ENCODE data around the gene SNN.

The SNN gene

GRCh38 chr16:11681976-11682654 lies 13.9 kb downstream of the SNN start:
- DNase-seq, result no peak

DNA sequence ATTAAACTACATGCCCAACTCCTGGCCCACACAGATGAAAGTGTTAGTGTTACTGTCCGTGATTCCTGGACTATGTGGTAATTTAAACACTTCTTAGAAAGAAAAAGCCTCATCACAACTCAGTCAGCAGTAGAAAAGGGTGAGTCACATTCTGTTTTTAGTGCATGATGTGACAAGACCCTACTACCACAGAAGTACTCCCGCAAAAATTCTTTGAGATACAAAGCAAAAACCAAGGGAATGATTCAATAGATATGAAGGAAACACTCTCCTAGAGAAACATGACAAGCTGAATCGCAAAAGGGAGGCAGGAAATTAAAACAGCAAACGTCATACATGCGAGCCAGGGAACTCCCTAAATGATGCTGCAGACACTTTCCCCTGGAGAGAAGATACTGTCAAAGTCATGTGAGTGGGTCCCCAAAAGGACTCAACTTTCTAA lies 14.4 kb downstream of the SNN start:
- DNase-seq, result no peak

GRCh38 chr16:11683145-11683544 lies 14.9 kb downstream of the SNN start:
- DNase-seq, result no peak

DNA sequence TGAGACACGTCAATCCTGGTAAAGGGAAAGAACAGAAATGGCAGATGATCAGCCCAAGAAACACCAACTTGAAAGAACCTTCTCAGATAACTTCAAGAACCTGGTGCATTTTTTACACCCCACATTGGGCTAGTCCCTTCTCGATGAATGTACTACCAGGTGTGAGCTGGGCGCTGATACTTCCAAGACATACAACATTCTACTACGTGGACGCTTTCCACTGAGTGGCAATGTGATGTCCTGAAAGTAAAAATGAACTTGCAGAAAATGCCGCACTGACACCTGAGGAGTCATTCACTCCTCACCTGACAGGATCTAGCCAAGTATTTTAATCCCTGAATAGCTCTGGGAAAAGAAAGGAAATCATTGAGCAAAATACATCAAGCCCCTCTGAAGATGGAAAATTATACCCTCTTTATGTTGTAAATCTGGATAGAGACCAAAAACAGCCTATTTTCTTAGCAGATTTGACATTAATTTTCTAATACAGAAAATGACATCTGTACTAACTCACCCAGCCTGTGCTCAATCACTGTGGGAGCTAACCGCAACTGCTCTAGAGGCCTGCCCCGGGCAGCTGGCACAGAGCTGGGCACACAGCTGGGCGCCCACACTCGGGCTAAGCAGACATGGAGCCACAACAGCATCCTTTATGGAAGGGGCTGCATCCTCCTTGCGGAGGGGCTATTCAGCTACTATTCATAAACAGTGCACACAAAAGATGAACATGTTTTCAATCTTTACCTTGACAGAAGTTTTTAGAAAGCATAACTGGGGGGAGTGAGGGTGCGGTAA lies 16.2 kb downstream of the SNN start:
- DNase-seq, result no peak

DNA sequence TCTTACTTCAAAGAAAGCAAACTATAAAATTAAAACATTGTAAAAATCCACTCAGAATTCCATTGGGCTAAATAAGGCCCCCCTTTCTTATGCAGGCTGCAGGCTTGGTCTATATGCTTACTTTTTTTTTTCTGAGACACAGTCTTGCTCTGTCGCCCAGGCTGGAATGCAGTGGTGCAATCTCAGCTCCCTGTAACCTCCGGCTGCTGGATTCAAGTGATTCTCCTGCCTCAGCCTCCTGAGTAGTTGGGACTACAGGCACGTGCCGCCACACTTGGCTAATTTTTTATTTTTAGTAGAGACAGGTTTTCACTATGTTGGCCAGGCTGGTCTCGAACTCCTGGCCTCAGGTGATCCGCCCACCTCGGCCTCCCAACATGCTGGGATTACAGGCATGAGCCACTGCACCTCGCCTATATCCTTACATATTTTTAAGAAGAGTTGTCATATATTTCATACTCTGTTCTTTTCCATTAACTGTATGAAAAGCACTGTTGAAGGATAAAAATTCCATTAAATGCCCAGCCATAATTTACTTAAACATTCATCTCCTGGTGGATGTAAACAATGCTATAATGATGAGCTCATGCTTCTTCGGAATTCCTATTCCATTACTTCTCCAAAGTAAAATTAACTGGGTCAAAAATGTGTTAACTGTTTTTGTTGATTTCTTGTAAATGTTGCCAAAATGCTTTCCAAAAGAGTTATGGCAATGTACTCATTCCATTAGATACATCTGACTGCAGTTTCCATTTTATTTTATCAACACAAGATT lies 17.8 kb downstream of the SNN start:
- DNase-seq, result no peak

GRCh38 chr16:11686713-11687380 lies 18.6 kb downstream of the SNN start:
- DNase-seq, result no peak

GRCh38 chr16:11687601-11688519 lies 19.6 kb downstream of the SNN start:
- no peak for DNase-seq

DNA sequence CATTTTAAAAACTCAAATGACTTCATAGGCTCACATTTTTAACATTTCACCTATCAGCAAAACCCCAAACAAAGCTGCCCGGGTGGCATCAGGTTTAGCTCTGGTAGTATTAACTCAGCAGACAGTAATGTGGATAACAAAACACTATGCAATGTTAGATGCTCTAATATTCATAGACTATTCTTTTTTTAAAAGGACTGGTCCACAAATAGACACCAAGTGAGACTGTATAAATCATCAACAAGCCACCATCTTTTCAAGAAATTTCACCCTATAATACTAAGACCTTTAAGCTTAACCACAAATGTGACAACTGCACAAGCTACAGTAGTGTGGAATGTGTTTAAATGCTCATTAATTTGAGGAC lies 20.2 kb downstream of the SNN start:
- no peak for DNase-seq

- no peak for DNase-seq
Observed at GRCh38 chr16:11689031-11689840, 21.0 kb downstream of the SNN start.

- DNase-seq, result no peak
Observed at GRCh38 chr16:11691235-11691634, 23.0 kb downstream of the SNN start.

- no peak for DNase-seq
Observed at GRCh38 chr16:11691771-11692170, 23.5 kb downstream of the SNN start.

DNA sequence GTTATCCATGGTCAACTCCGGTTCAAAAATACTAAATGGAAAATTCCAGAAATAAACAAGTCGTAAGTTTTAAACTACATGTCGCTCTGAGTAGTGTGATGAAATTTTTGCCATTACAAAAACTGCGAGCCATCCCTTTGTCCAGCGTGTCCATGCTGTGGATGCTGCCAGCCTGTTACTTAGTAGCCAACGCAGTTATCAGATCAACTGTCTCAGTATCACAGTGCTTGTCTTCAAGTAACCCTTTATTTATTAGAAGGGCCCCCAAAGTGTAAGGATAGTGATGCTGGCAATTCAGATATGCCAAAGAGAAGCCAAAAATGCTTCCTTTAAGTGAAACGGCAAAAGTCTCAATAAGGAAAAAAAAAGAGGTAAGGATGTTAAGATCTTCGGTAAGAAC lies 23.9 kb downstream of the SNN start:
- no peak for DNase-seq

GRCh38 chr16:11692651-11693050 lies 24.4 kb downstream of the SNN start:
- no peak for DNase-seq

DNA sequence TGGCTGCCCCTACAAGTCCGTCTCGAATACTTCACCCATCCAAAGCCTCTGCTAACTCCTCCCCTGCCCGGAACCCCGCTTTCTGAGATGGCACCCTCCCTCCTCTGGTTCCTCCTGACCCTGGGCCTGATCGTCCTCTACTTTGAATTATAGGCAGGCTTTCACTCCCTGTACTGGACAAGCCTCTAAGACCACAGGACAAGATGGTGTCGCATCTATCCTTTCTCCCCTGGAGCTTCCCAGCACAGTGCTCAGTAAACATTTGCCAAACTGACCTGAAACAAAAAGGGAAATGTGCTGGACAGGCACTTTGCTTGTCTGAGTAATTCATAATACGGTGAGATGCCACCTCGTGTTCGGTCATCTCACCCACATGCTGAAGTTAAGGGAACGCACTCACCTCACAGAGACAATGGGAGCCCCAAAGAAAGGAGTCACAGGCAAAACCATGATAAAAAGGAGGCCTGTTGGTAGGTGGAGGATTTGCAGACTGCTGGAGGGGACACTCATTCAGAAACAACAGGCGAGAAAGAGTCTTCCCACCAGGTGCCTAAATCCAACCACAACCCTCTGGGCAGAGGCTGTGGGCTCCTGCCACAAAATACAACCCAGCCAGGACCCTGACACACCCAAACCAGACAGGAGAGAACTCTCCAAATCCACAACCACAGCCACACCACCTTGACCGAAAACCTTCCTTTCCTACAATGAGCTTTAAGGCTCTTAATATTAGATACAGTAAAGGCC lies 28.2 kb downstream of the SNN start:
- DNase-seq, result no peak

DNA sequence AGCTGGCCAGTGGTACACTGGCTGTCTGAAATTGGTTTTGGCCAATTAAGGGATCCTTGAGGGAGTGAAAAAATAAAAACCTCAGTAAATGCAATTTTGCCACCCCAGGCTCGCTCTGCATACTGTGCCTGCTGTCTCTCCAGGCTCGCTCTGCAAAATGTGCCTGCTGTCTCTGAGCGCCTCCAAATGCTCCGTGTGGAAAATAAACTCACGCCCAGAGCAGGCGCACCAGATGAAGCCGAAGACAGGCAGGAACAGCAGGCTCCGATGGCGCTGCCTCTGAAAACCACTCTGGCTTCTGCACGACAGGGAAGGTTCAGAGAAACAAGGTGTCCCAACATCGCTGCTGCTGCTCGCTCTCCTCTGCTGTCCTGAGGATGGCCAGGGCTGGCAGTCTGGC lies 29.1 kb downstream of the SNN start:
- no peak for DNase-seq

GRCh38 chr16:11698271-11698689 lies 30.0 kb downstream of the SNN start:
- DNase-seq, result no peak

GRCh38 chr16:11699234-11699894 lies 31.1 kb downstream of the SNN start:
- DNase-seq, result no peak

- no peak for DNase-seq
Observed at GRCh38 chr16:11700264-11701029, 32.2 kb downstream of the SNN start.
